RWPE1 (cell line): Measurements from ENCODE around the gene FRMD3.

Experiments
- CTCF ChIA-PET: fragments of 350-600 bp; sonication (Branson Sonifier 250); formaldehyde crosslinking; extraction: SDS; loops from one replicate; lab custom pipeline; 2021; lab: Yijun Ruan, JAX
- POLR2A ChIA-PET: fragments of 400-600 bp; formaldehyde crosslinking; extraction: SDS; loops from one replicate; lab custom pipeline; 2020; ENCODE audit warnings: antibody characterized with exemption; ENCODE audit not compliant: low non-redundant PET; lab: Yijun Ruan, JAX
- DNase-seq: peaks from one replicate; pipeline ENCODE4 v3.0.0; 2012; ENCODE audit warnings: low spot score
- H3K27ac ChIP-seq: fragments of 450-650 bp; 2 replicates; pipeline ENCODE4 v1.5.1; 2017
- TF ChIP-seq, protein P1 (sequence below): fragments of 450-650 bp; conservative IDR thresholded peaks from 2 replicates; pipeline ENCODE4 v1.5.1; 2017; ENCODE audit warnings: low read depth, mild to moderate bottlenecking

Gene FRMD3

DNA sequence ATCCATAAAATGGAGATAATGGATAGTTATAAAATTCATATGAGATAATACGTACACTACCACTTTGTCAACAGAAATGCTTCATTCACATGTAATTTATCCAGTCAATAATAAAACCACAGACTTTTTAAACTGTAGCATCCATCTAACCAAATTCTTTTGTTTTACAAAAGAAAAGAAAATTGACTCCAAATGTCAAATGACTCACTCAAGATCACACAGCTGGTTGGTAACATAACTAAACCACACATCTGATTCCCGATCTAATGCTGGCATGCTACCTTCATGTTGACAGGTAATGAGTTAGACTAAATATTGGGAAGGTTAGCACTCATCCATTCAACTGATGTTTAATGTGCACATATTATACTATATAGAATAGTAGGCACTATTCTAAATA is 4.9 kb downstream of the FRMD3 start:
- H3K27ac ChIP-seq, result no peak overlapping the region
- CTCF ChIA-PET, result no interaction called here
- TF ChIP-seq, protein P1, sequence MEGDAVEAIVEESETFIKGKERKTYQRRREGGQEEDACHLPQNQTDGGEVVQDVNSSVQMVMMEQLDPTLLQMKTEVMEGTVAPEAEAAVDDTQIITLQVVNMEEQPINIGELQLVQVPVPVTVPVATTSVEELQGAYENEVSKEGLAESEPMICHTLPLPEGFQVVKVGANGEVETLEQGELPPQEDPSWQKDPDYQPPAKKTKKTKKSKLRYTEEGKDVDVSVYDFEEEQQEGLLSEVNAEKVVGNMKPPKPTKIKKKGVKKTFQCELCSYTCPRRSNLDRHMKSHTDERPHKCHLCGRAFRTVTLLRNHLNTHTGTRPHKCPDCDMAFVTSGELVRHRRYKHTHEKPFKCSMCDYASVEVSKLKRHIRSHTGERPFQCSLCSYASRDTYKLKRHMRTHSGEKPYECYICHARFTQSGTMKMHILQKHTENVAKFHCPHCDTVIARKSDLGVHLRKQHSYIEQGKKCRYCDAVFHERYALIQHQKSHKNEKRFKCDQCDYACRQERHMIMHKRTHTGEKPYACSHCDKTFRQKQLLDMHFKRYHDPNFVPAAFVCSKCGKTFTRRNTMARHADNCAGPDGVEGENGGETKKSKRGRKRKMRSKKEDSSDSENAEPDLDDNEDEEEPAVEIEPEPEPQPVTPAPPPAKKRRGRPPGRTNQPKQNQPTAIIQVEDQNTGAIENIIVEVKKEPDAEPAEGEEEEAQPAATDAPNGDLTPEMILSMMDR, result no peak
- no peak for DNase-seq
- POLR2A ChIA-PET, result no interaction called here

DNA sequence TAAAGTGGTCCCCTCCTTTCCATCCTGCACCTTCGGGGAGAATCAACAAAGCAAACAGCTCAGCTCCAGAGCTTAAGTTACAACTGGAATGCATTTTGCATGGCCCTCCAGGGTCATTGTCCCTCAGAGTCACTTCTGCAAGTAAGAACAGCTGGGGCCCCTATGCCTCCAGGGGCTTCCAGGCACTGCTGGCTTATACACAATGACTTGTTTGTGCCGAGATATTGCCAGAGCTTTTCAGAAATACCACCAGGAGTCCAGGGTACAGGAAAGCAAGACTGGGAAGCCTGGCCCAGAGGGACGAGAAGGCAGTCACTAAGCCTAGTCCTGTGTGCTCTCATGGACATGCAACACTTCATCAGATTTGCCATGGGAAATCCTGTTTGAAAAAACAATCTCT is 11.3 kb downstream of the FRMD3 start:
- H3K27ac ChIP-seq, result no peak overlapping the region
- TF ChIP-seq, protein P1, result no peak
- ChIA-PET CTCF (interaction anchor here (0.6 kb wide), 1 partner anchor 173 kb away, joined by 4 read pairs; no protein-coding TSS in a partner anchor), POLR2A (no interaction called here)
- DNase-seq, result no peak

DNA sequence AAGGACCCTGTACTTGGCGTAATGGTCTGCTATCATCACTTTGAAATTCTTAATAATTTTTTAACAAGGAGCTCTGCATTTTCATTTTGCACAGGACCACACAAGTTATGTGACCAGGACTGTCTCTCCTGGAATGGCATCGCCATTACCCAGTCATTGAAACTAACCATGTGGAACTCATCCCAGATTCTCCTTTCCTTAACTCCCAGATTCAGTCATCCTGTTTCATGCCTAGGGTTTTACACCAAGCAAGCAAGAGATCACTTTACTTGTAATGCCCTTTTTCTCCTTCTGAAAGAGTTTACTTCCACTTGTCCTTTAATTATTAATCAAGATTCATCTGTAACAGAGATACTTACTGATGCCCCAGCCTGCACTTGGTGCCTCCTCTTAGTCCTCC is 12.0 kb downstream of the FRMD3 start:
- H3K27ac ChIP-seq, result no peak overlapping the region
- ChIA-PET POLR2A (no interaction called here), CTCF (interaction anchor here (0.6 kb wide), 1 partner anchor 156 kb away, joined by 3 read pairs; no protein-coding TSS in a partner anchor)
- TF ChIP-seq, protein P1, result no peak
- DNase-seq, result no peak

DNA sequence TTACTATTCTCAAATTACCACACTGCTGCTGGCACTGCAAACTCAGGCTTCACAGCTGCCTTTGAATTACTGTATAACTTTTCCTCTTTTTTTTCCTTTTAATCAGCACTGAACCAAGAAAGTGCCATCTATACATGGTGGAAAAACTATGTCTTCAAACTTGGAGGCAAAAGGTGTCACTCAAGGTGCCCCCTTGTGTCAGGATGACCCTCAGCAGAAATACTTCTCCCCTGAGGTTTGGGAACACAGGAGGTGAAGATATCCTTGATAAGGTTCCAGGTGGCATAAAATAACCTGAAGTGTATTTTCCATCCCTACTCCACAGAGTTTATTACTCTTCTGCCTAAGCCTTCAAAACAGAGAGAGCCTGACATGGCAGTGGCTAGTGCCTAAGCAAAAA is 14.5 kb downstream of the FRMD3 start:
- POLR2A ChIA-PET, result no interaction called here
- no peak for DNase-seq
- CTCF ChIA-PET, result interaction anchor here (1.1 kb wide), 1 partner anchor 8 kb away, joined by 3 read pairs; no protein-coding TSS in a partner anchor
- TF ChIP-seq, protein P1, result no peak
- H3K27ac ChIP-seq, result no peak overlapping the region

DNA sequence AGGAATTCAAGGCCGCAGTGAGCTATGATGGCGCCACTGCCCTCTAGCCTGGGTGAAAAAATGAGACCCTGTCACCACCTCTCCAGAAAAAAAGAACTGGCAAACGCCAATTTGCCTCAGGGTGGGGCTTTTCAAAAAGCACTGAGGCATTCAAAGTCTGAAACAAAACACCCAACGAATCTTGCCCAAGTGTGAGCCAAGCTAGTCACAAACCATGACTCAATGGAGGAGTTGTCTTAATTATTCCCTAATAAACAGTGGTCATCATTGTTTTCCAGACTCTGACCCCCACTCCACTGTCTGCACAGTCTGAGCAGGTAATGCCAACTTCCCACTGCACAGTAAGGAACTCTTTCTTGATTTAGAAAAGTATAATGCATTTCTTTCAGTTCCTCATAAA is 16.8 kb downstream of the FRMD3 start:
- CTCF ChIA-PET, result interaction anchor here (0.5 to 2.0 kb wide), 3 partner anchors 17 to 1265 kb away, joined by 3 to 7 read pairs (median 3); partner anchors contain the start of gene FRMD3
- TF ChIP-seq, protein P1, result no peak
- POLR2A ChIA-PET, result no interaction called here
- no peak overlapping the region for H3K27ac ChIP-seq
- DNase-seq, result no peak

DNA sequence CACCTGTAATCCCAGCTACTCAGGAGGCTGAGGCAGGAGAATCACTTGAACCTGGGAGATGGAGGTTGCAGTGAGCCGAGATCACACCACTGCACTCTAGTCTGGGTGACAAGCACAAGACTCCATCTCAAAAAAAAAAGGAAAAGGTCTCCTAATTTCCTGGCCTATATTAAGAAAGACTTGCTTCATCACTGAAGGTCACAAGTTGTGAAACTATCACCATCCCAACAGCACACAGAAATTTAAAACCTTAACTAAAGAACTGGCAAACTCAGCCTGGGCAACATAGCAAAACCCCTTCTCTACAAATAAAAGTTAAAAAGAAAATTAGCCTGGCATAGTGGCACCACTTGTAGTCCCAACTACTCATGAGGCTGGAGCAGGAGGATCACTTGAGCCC is 17.2 kb downstream of the FRMD3 start:
- TF ChIP-seq, protein P1, result no peak
- no peak overlapping the region for H3K27ac ChIP-seq
- ChIA-PET CTCF (interaction anchor here (0.6 to 2.0 kb wide), 2 partner anchors 18 to 123 kb away, joined by 3 to 7 read pairs; partner anchors contain the start of gene FRMD3), POLR2A (no interaction called here)
- no peak for DNase-seq
